Brain microvascular endothelial cell (primary cell): ENCODE data around the gene CHST11.

Experiments
- DNase-seq: peaks from one replicate; pipeline ENCODE4 v3.0.0-alpha.2; 2020
- H3K27ac ChIP-seq: fragments of 250-450 bp; sonication (Bioruptor Pico); 2 replicates; pipeline ENCODE4 v1.5.1; 2020; ENCODE audit warnings: mild to moderate bottlenecking, moderate library complexity
- H3K27me3 ChIP-seq: fragments of 250-450 bp; sonication (Bioruptor Pico); replicated peaks from 2 replicates; pipeline ENCODE4 v1.5.1; 2020; ENCODE audit warnings: mild to moderate bottlenecking
- H3K36me3 ChIP-seq: fragments of 250-450 bp; sonication (Bioruptor Pico); replicated peaks from 2 replicates; pipeline ENCODE4 v1.5.1; 2020; ENCODE audit warnings: mild to moderate bottlenecking
- H3K4me3 ChIP-seq: 2 replicates; pipeline ENCODE4 v1.5.1; 2011; ENCODE audit warnings: low read depth, mild to moderate bottlenecking, control low read depth, low read length, moderate library complexity
- CTCF ChIP-seq: IDR thresholded peaks from 2 replicates; pipeline ENCODE4 v1.5.1; 2011; ENCODE audit warnings: low read depth, mild to moderate bottlenecking, moderate library complexity, low read length, control low read depth, inconsistent platforms; ENCODE audit errors: missing control alignments
- in situ Hi-C: cut with HindIII; loops from 2 replicates; pipeline ENCODE4 v1.10.0; 2017; ENCODE audit warnings: low sequenced_read_pairs, low pct_ligation_motif_present

CHST11 gene

GRCh38 chr12:104508752-104509446 lies 52.2 kb downstream of the CHST11 start:
- H3K27ac ChIP-seq = no peak overlapping the region
- DNase-seq = no peak
- H3K36me3 ChIP-seq = no peaks in the 10 kb centered on the region
- no peak overlapping the region for H3K4me3 ChIP-seq
- TF ChIP-seq CTCF = no peak
- no peaks in the 10 kb centered on the region for H3K27me3 ChIP-seq
- in situ Hi-C loops = no loop called here

GRCh38 chr12:104510145-104510872 lies 53.6 kb downstream of the CHST11 start:
- Histone ChIP-seq H3K36me3 (no peaks in the 10 kb centered on the region), H3K4me3 (no peak overlapping the region)

DNA sequence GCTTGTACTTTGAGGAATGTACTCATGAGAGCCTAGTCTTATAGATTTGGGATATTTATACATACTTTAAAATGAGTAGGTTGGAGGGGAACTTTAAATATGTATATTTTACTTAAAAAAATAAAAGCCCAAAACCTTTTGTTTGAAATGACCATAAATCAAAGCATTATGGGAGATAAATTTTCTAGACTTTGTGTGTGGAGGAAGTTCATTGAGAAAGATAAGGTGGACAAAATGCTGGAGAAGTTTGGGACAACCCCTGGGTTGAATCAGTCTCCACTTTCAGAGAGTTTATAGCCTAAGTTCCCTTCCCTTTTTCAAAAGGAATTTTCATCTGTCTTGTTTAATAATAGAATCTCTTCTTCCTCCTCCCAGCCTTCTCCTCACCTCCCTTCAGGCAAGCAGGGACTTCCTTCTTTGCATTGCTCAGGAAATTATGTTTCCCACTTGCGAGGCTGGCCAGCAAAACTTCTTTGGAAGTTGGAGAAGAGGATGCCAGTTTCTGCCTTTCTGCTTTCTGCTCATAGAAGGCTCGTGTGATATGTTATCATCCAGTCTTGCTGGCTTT lies 54.2 kb downstream of the CHST11 start:
- DNase-seq = no peak
- no peak for TF ChIP-seq CTCF
- Histone ChIP-seq H3K36me3 (no peaks in the 10 kb centered on the region), H3K27ac (no peak overlapping the region), H3K27me3 (no peaks in the 10 kb centered on the region), H3K4me3 (no peak overlapping the region)
- in situ Hi-C loops = no loop called here

More at GRCh38 chr12:104510145-104510872, 53.6 kb downstream of the CHST11 start:
- Histone ChIP-seq H3K27me3 (no peaks in the 10 kb centered on the region), H3K27ac (no peak overlapping the region)
- in situ Hi-C loops = no loop called here
- DNase-seq = no peak
- TF ChIP-seq CTCF = no peak

DNA sequence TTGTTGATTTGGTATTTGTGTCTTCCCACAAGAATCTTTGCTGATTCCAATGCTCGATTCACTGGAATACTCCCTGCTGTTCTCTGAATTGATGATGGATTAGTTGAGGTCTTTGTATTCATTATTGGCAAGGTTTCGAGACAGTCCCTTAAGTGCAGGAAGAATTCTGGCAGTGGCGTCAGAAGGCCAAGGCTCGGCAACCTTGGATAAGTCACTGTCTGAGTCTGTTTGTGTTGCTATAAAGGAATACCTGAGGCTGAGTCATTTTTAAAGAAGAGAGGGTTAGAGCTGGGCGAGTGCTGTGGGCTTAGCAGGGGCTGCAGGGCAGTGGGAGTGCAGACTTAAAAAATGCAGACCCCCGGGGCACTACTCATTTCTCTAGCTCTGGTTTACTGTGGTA lies 56.9 kb downstream of the CHST11 start:
- Histone ChIP-seq H3K27me3 (no peaks in the 10 kb centered on the region), H3K36me3 (no peaks in the 10 kb centered on the region), H3K4me3 (no peak overlapping the region), H3K27ac (no peak overlapping the region)
- in situ Hi-C loops = no loop called here
- no peak for DNase-seq
- no peak for TF ChIP-seq CTCF

DNA sequence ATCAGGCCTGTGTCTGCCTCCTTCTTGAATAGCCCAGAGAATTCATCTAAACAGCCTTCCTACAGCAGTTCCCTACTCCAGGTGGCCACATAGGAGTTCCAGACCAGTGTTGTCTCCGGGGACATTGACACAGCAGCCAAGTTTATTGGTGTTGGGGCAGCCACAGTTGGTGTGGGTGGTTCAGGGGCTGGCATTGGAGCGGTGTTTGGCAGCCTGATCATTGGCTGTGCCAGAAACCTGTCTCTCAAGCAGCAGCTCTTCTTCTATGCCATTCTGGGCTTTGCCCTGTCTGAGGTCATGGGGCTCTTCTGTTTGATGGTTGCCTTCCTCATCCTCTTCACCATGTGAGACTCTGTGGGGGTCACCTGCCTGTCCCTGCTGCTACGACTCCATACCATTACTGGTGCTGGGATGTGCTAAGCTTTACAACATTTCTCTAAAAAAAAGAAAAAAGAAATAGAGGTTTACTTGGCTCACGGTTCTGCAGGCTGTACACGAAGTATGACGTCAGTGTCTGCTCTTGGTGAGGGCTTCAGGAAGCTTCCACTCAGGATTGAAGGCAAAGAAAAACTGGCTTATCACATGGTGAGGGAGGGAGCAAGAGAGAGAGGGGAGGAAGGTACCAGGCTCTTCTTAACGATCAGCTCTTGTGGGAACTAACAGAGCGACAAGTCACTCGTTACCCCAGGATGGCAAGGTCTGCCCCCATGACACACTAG lies 57.5 kb downstream of the CHST11 start:
- in situ Hi-C loops = no loop called here
- TF ChIP-seq CTCF = no peak
- H3K27ac ChIP-seq = no peak overlapping the region

More for the DNA sequence above, 57.5 kb downstream of the CHST11 start:
- H3K27me3 ChIP-seq = no peaks in the 10 kb centered on the region
- H3K4me3 ChIP-seq = no peak overlapping the region
- DNase-seq = no peak
- no peaks in the 10 kb centered on the region for H3K36me3 ChIP-seq
